Measurements from ENCODE around the gene DACH1.

The DACH1 gene

DNA sequence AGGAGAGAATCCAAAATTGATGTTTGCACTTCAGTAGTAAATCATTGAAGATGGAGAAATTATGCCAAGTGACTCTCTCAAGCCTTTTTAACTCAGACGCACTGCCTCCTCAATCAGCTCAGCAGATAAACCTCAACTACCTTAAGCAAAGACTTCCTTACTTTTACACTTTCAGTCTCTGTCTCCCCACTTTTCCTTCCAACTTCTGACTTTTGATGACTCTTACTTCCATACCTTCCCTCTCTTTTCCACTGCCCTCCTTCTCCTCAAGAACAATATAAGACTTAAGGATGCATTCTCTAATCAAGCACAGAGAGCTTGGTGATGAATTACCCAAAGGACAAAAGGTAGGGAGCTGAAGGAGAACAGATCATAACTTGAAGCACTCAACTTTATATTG, 4.8 kb upstream of the DACH1 start:
- TF ChIP-seq, protein P1, sequence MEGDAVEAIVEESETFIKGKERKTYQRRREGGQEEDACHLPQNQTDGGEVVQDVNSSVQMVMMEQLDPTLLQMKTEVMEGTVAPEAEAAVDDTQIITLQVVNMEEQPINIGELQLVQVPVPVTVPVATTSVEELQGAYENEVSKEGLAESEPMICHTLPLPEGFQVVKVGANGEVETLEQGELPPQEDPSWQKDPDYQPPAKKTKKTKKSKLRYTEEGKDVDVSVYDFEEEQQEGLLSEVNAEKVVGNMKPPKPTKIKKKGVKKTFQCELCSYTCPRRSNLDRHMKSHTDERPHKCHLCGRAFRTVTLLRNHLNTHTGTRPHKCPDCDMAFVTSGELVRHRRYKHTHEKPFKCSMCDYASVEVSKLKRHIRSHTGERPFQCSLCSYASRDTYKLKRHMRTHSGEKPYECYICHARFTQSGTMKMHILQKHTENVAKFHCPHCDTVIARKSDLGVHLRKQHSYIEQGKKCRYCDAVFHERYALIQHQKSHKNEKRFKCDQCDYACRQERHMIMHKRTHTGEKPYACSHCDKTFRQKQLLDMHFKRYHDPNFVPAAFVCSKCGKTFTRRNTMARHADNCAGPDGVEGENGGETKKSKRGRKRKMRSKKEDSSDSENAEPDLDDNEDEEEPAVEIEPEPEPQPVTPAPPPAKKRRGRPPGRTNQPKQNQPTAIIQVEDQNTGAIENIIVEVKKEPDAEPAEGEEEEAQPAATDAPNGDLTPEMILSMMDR (IDR thresholded peaks at IDR 0.05; ENCODE audit: low read depth, low read length): no peak
- TF ChIP-seq MYC (IDR thresholded peaks at IDR 0.05; ENCODE audit: low read depth, low read length) (no peak), POLR2A (IDR thresholded peaks at IDR 0.05; ENCODE audit: extremely low read depth, insufficient read length) (no peak)
- TF ChIP-seq, protein P2, sequence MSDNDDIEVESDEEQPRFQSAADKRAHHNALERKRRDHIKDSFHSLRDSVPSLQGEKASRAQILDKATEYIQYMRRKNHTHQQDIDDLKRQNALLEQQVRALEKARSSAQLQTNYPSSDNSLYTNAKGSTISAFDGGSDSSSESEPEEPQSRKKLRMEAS (IDR thresholded peaks at IDR 0.05; ENCODE audit: low read depth, low read length): no peak
- no peak overlapping the region for H3K4me3 ChIP-seq (ENCODE audit: low read depth, low read length)
- no peak for DNase-seq (ENCODE audit: low read depth)

DNA sequence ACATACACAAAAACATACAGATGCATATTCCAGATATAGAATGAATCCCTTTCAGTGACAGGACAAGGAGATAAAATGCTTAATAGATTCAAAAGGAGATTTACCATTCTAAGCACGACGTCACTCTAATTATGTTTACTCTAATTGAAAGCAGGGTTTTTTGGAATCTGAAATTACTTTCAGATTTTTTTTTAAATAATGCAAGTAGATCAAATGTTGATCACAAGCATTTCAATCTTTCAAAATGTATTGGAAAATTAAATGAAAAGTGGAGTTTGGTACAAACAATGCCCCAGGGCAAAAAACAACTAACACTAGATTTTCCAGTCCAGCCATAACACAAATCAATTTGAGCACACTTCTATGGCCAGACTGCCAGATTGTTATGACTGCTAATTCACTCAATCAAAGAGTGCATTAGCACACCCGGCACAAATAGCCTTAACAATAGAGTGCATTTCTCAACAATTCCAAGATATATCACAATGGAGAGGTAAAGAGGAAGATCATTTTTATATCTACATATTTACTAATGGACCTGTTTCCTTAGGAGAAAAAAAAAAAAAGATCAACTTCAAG, 4.3 kb upstream of the DACH1 start:
- DNase-seq (ENCODE audit: low read depth): no peak
- no peak overlapping the region for H3K4me3 ChIP-seq (ENCODE audit: low read depth, low read length)

DNA sequence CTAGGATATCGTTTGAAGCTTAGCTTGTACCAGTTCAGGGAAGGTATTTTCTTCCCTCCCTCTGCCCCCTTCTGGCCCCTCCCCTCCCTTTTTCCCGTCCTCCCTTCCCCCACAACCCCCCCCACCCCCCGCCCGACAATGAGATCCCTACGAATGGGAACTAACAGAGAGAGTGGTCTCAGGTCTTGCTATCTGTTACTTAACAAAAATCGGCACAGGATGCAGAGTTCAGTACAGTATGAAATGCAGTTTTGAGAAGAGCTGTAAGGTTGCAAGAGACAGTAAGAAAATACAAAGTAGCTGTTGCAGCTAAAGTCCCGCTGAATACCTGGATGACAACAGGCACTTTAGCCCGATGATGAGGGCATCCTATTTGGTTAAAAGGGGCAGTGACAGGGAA, 3.1 kb upstream of the DACH1 start:
- no peak for TF ChIP-seq MYC (IDR thresholded peaks at IDR 0.05; ENCODE audit: low read depth, low read length)
- TF ChIP-seq, protein P1 (IDR thresholded peaks at IDR 0.05; ENCODE audit: low read depth, low read length): no peak
- no peak for TF ChIP-seq POLR2A (IDR thresholded peaks at IDR 0.05; ENCODE audit: extremely low read depth, insufficient read length)
- TF ChIP-seq, protein P2 (IDR thresholded peaks at IDR 0.05; ENCODE audit: low read depth, low read length): no peak
- no peak overlapping the region for H3K4me3 ChIP-seq (ENCODE audit: low read depth, low read length)
- DNase-seq (ENCODE audit: low read depth): no peak

More for the DNA sequence above, 4.3 kb upstream of the DACH1 start:
- TF ChIP-seq, protein P2 (IDR thresholded peaks at IDR 0.05; ENCODE audit: low read depth, low read length): no peak
- TF ChIP-seq, protein P1 (IDR thresholded peaks at IDR 0.05; ENCODE audit: low read depth, low read length): no peak
- TF ChIP-seq MYC (IDR thresholded peaks at IDR 0.05; ENCODE audit: low read depth, low read length) (no peak), POLR2A (IDR thresholded peaks at IDR 0.05; ENCODE audit: extremely low read depth, insufficient read length) (no peak)

DNA sequence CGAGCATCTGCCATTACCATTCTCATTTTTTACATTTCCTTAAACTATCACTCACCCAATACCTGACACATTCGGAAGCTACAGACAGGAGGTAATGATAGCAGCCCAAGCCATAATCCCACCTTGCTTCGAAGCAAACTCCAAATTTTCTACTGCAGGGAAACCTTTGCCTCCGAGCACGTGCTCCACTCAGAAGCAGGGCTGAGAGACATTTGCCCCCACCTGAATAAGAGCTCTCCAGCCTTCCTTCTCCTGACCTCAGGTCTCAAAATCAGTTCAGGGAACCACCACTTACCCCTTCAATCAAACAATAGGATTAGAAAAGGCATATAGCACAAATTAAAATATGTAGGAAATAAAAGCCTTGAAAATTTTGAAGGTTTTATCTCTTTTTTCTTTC, 2.3 kb upstream of the DACH1 start:
- TF ChIP-seq POLR2A (IDR thresholded peaks at IDR 0.05; ENCODE audit: extremely low read depth, insufficient read length) (no peak), MYC (IDR thresholded peaks at IDR 0.05; ENCODE audit: low read depth, low read length) (no peak)
- TF ChIP-seq, protein P2 (IDR thresholded peaks at IDR 0.05; ENCODE audit: low read depth, low read length): no peak
- TF ChIP-seq, protein P1 (IDR thresholded peaks at IDR 0.05; ENCODE audit: low read depth, low read length): no peak
- H3K4me3 ChIP-seq (ENCODE audit: low read depth, low read length): no peak overlapping the region
- DNase-seq (ENCODE audit: low read depth): no peak

DNA sequence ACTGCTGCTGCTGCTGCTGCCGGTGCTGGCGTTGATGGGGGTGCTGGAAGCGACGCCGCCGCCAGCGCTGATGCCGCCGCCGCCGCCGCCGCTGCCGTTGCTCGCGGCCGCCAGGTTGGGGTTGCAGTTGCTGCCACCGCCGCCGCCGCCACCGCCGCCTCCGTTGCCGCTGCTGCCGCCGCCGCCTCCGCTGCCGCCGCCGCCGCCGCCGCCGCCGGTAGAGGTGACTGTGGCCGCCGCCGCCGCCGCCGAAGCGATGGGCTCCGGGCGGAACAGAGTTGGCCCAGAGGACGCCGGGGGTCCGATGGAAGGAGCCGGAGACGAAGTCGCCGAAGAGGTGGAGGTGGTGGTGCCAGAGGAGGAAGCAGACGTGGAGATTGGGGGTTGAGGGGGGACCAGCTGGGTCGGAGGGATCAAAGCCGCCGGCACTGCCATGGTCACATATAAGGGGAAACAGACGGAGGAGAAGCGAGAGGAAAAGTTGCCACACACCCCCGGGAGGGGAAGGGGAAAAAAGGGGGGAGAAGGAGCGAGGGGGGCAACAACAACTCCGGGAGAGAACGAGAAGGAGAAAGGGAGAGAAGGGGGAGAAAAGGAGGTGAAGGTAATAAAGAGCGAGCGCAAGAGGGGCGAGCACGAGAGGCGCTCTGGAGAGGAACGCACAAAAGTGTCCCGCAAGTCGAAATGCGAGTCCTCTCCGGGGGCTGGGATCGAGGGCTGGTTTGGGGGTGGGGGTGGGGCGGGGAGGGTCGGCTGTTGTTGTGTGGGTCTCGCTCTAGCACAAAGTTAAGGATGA, 471 bp downstream of the DACH1 start:
- H3K4me3 ChIP-seq (ENCODE audit: low read depth, low read length): peak overlapping the region; percentile 75
- DNase-seq (ENCODE audit: low read depth): peak; percentile 69

More for the DNA sequence above, 471 bp downstream of the DACH1 start:
- no peak for TF ChIP-seq POLR2A (IDR thresholded peaks at IDR 0.05; ENCODE audit: extremely low read depth, insufficient read length)
- no peak for TF ChIP-seq MYC (IDR thresholded peaks at IDR 0.05; ENCODE audit: low read depth, low read length)
- TF ChIP-seq, protein P1 (IDR thresholded peaks at IDR 0.05; ENCODE audit: low read depth, low read length): no peak
- TF ChIP-seq, protein P2 (IDR thresholded peaks at IDR 0.05; ENCODE audit: low read depth, low read length): no peak

Data from NB4 (cell line).